ENCODE data around the gene ZNF439.
"Not testable (repeated sequence)": the region's sequence is repeated elsewhere in the genome, so short reads cannot be mapped to it uniquely, and the experiment has no call there.

The ZNF439 gene

GRCh38 chr19:11868188-11868587, 19.7 kb downstream of the ZNF439 start:
- DNase-seq (ENCODE audit: low spot score): no peak

- no peak for DNase-seq (ENCODE audit: low spot score)
Observed at GRCh38 chr19:11872624-11873023, 24.1 kb downstream of the ZNF439 start.

GRCh38 chr19:11873762-11874161, 25.2 kb downstream of the ZNF439 start:
- no peak for DNase-seq (ENCODE audit: low spot score)

- not testable (repeated sequence) for DNase-seq (ENCODE audit: low spot score)
Observed at GRCh38 chr19:11879687-11880266, 31.3 kb downstream of the ZNF439 start.

- no peak for DNase-seq (ENCODE audit: low spot score)
Observed at GRCh38 chr19:11880598-11880997, 32.1 kb downstream of the ZNF439 start.

GRCh38 chr19:11881151-11881800, 32.8 kb downstream of the ZNF439 start:
- DNase-seq (ENCODE audit: low spot score): peak; percentile 80

- DNase-seq (ENCODE audit: low spot score): no peak
Observed at GRCh38 chr19:11882606-11883005, 34.1 kb downstream of the ZNF439 start.

- no peak for DNase-seq (ENCODE audit: low spot score)
Observed at GRCh38 chr19:11887234-11887610, 38.7 kb downstream of the ZNF439 start.

GRCh38 chr19:11887611-11888531, 39.3 kb downstream of the ZNF439 start, which contains the start of gene ZNF69:
TSS of gene ZNF69 (plus strand) at chr19:11887782. CDS start at chr19:11887924, 142 bp downstream.
- DNase-seq (ENCODE audit: low spot score): no peak

GRCh38 chr19:11889901-11890300, 41.4 kb downstream of the ZNF439 start:
- DNase-seq (ENCODE audit: low spot score): not testable (repeated sequence)

- no peak for DNase-seq (ENCODE audit: low spot score)
Observed at GRCh38 chr19:11890634-11891033, 42.1 kb downstream of the ZNF439 start.

GRCh38 chr19:11894851-11895250, 46.3 kb downstream of the ZNF439 start:
- no peak for DNase-seq (ENCODE audit: low spot score)

- no peak for DNase-seq (ENCODE audit: low spot score)
Observed at GRCh38 chr19:11902228-11902627, 53.7 kb downstream of the ZNF439 start.

- no peak for DNase-seq (ENCODE audit: low spot score)
Observed at GRCh38 chr19:11905928-11906327, 57.4 kb downstream of the ZNF439 start.

GRCh38 chr19:11911937-11912336, 63.4 kb downstream of the ZNF439 start:
- not testable (repeated sequence) for DNase-seq (ENCODE audit: low spot score)

- not testable (repeated sequence) for DNase-seq (ENCODE audit: low spot score)
Observed at GRCh38 chr19:11914417-11915051, 66.0 kb downstream of the ZNF439 start.
